ENCODE measurements around the gene TBC1D2B.

The TBC1D2B gene

DNA sequence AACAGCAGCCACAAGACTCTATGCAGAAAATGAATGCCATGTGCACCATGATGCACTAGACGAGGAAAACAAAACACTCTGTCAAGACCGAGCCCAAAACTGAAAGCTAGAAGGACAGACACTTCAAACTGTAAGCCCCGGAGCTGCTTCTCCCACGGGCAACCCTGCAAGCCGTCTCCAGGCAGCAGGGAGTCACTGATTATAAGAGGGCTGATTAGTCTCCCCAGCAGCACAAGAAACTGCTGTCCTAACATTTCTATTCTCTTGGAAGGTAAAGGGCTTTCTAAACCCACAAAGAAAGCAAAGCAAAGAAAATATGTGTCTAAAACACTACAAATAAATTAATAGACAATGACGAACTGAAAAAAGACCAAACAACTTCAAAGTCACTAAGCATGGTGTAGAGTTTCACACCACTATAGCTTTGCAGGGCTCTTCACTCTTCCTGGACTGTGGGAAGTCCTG, 15.5 kb downstream of the TBC1D2B start:
- no peak for DNase-seq (ENCODE audit: low read depth)
- no peak overlapping the region for H3K4me3 ChIP-seq (ENCODE audit: low read depth, low read length)
- TF ChIP-seq, protein P1, sequence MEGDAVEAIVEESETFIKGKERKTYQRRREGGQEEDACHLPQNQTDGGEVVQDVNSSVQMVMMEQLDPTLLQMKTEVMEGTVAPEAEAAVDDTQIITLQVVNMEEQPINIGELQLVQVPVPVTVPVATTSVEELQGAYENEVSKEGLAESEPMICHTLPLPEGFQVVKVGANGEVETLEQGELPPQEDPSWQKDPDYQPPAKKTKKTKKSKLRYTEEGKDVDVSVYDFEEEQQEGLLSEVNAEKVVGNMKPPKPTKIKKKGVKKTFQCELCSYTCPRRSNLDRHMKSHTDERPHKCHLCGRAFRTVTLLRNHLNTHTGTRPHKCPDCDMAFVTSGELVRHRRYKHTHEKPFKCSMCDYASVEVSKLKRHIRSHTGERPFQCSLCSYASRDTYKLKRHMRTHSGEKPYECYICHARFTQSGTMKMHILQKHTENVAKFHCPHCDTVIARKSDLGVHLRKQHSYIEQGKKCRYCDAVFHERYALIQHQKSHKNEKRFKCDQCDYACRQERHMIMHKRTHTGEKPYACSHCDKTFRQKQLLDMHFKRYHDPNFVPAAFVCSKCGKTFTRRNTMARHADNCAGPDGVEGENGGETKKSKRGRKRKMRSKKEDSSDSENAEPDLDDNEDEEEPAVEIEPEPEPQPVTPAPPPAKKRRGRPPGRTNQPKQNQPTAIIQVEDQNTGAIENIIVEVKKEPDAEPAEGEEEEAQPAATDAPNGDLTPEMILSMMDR (IDR thresholded peaks at IDR 0.05; ENCODE audit: control insufficient read depth, extremely low read depth, insufficient read depth) = no peak

DNA sequence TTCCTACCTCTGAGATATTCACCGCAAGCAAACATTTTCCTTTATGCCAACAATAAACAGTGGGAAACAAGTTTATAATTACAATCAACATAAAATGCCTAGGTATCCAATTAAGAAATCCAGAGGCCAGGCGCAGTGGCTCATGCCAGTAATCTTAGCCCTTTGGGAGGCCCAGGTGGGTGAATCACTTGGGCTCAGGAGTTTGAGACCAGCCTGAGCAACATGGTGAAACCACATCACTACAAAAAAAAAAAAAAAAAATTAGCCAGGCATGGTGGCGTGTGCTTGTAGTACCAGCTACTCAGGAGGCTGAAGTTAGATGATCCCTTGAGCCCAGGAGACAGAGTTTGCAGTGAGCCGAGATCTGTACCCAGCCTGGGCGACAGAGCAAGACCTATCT, 17.3 kb downstream of the TBC1D2B start:
- no peak overlapping the region for H3K4me3 ChIP-seq (ENCODE audit: low read depth, low read length)
- TF ChIP-seq, protein P1 (IDR thresholded peaks at IDR 0.05; ENCODE audit: control insufficient read depth, extremely low read depth, insufficient read depth) = no peak
- DNase-seq (ENCODE audit: low read depth) = no peak

DNA sequence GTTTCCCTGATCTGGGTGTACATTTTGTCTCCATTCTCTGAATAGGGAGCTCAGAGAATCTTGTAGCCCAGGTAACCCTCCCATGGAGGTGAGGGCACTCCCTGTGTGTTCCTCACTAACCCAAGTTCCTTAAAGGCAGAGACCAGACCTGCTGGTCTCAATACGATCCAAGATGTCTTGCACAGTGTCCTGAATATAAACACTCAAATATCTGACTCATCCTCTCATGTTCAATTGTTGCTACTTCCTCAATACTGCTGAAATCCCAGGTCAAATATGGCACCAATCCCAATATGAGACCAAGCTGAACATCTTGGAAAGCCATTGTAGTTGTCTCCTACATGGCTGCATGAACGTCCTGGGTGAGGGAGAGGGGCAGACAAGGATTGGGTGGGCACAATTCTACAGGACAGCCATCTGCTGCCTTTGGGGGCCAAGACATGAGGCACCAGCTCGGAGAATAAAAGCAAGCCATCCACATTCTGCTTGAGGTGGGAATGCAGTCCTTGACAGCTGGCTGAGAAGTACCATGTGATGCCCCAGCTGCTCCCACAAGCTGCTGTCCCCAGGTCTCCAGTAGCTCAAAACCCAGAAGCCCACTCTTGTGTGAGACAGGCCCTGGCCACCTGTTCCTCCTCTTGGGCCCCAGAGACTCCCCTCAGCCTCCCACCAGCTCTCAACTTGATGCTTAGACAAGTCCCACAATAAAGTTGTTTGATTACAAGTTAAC, 18.2 kb downstream of the TBC1D2B start:
- peak; percentile 50 for DNase-seq (ENCODE audit: low read depth)
- TF ChIP-seq, protein P1 (IDR thresholded peaks at IDR 0.05; ENCODE audit: control insufficient read depth, extremely low read depth, insufficient read depth) = no peak
- no peak overlapping the region for H3K4me3 ChIP-seq (ENCODE audit: low read depth, low read length)

DNA sequence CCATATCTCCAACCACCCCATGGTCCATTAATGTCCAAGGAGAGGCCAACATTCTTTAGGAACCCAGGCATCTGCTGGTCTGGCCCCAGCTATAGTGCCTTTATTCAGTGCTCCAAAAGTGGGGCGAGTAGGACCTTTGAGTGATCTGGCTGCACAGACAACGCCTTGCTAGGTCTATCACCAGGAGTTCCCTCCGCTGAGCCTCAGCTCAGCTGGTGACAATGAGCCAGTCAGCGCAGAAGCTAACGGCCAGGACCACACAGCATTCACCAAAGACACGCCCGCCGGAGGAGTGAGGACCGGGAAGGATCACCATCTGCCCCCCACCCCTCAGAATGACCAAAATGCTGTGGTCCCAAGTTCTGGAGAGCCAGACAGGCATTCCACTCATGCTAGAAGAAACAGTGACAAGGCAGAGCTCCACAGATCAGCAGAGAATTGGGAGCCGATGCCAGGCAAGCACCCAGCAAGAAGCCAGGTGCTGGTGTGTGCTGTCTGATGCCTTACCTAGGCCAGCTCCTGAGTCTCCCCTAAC, 19.0 kb downstream of the TBC1D2B start:
- DNase-seq (ENCODE audit: low read depth) = no peak
- no peak overlapping the region for H3K4me3 ChIP-seq (ENCODE audit: low read depth, low read length)
- TF ChIP-seq, protein P1 (IDR thresholded peaks at IDR 0.05; ENCODE audit: control insufficient read depth, extremely low read depth, insufficient read depth) = no peak

DNA sequence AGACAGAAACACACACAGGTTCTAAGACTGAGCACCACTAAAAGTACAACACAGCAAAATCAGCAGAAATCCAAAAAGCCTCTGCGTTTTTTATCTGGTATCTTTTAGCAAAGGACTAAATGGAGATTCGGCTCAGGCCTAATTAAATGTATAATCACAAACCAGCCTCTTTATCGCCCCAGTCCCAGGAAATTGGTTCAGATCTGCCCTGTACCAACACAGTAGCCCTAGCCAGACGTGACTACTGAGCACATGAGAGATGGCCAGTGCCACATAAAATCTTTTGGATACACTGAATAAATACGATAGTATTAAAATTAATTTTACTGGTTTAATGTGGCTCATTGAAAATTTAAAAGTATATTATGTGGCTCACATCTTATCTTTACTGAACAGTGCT, 19.7 kb downstream of the TBC1D2B start:
- DNase-seq (ENCODE audit: low read depth) = no peak
- TF ChIP-seq, protein P1 (IDR thresholded peaks at IDR 0.05; ENCODE audit: control insufficient read depth, extremely low read depth, insufficient read depth) = no peak

DNA sequence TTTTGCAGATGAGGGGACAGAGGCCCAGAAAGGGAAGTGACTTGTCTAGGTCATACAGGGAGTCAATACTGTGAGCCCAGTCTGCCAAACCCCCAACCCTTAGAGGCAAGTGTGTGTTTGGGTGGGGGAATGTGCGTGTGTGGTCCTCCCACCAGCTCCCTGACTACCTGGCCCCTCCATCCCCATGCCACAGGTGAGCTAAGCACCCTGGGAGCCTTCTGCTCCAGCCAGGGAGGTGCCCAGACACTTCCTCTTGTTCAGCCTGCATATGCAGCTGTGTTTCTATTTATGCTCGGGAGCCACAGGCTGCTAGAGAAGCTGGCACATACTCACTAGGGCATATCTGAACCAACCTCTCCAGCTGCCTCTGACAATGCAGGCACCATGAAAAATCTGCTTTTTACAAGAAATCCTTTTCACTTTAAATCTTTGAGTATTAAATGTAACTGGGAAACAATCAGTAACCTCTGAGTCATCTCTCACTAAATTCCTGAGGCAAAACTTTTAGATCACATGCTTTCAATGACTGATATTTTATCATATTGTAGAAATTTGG, 20.7 kb downstream of the TBC1D2B start:
- no peak overlapping the region for H3K4me3 ChIP-seq (ENCODE audit: low read depth, low read length)
- DNase-seq (ENCODE audit: low read depth) = no peak
- TF ChIP-seq, protein P1 (IDR thresholded peaks at IDR 0.05; ENCODE audit: control insufficient read depth, extremely low read depth, insufficient read depth) = no peak

More for the DNA sequence above, 19.7 kb downstream of the TBC1D2B start:
- H3K4me3 ChIP-seq (ENCODE audit: low read depth, low read length) = no peak overlapping the region

Data from LNCaP clone FGC (cell line).